GM12878 (cell line): ENCODE measurements around the gene IGF2R. TPM values are rescaled to one million over a fixed set of nuclear protein-coding genes. Genes with fewer than 3 reads are reported as not detected.

Source experiments
- ATAC-seq: fragments of 200-7000 bp; cut with Tn5 transposase; 3 replicates; pipeline ENCODE4 v1.9.1; 2020; ENCODE audit warnings: mild to moderate bottlenecking, moderate library complexity
- BruUV-seq: library from RNA; stranded (reverse); fragments of 400-500 nt; replicated peaks from 2 replicates; lab custom pipeline; 2021; lab: Mats Ljungman, UMichigan
- CTCF ChIA-PET: fragments of 300-600 bp; sonication (Branson Sonifier 250); formaldehyde crosslinking; extraction: SDS; loops from one replicate; lab custom pipeline; 2021; ENCODE audit warnings: inconsistent platforms; lab: Yijun Ruan, JAX
- POLR2A ChIA-PET: fragments of 350-600 bp; formaldehyde crosslinking; extraction: SDS; loops from one replicate; lab custom pipeline; 2021; ENCODE audit warnings: inconsistent platforms; lab: Charles Lee
- RAD21 ChIA-PET: fragments of 300-600 bp; sonication (Branson Sonifier 250); formaldehyde crosslinking; loops from one replicate; lab custom pipeline; 2023; ENCODE audit warnings: antibody characterized with exemption; ENCODE audit not compliant: unreplicated experiment; lab: Charles Lee
- SMC1A ChIA-PET: fragments of 300-600 bp; sonication (Branson Sonifier 250); formaldehyde crosslinking; loops from one replicate; lab custom pipeline; 2023; ENCODE audit not compliant: unreplicated experiment, uncharacterized antibody; lab: Charles Lee
- DNase-seq: peaks from one replicate; pipeline ENCODE4 v3.0.0-alpha.2; 2011; ENCODE audit warnings: low read depth, low spot score
- FAIRE-seq: peaks from 3 replicates; lab custom pipeline; 2011; peaks lifted over from hg19 to GRCh38; lab: Jason Lieb, UNC
- H2AFZ ChIP-seq: 2 replicates; pipeline ENCODE4 v1.6.0; 2011; ENCODE audit warnings: low read depth, low read length, control low read depth; ENCODE audit not compliant: control insufficient read depth
- H3K27ac ChIP-seq: 2 replicates; pipeline ENCODE4 v1.5.1; 2011; ENCODE audit warnings: control low read depth; ENCODE audit not compliant: control insufficient read depth, insufficient read depth
- H3K27me3 ChIP-seq, 2 experiments: replicated peaks in 1 of 2; 2 replicates each; pipeline versions ENCODE4 v1.6.0 to v1.6.1; 2011; ENCODE audit warnings: low read length in 1 of 2; ENCODE audit not compliant: control insufficient read depth in 2 of 2, insufficient read depth in 2 of 2
- H3K36me3 ChIP-seq, 2 experiments: 2 replicates each; pipeline ENCODE4 v1.5.1; 2011; ENCODE audit warnings: low read length in 1 of 2; ENCODE audit not compliant: control insufficient read depth in 2 of 2, insufficient read depth in 2 of 2
- H3K4me1 ChIP-seq: 2 replicates; pipeline ENCODE4 v1.6.1; 2011; ENCODE audit warnings: mild to moderate bottlenecking, low read length, moderate library complexity, mixed read lengths; ENCODE audit not compliant: control insufficient read depth, insufficient read depth
- H3K4me2 ChIP-seq: 2 replicates; pipeline ENCODE4 v1.6.0; 2011; ENCODE audit warnings: control low read depth; ENCODE audit not compliant: control insufficient read depth, insufficient read depth
- H3K4me3 ChIP-seq: fragments of 200-600 bp; sonication (generic); 2 replicates; pipeline ENCODE4 v1.5.1; 2016
- H3K79me2 ChIP-seq: 2 replicates; pipeline ENCODE4 v1.6.0; 2011; ENCODE audit warnings: low read length; ENCODE audit not compliant: control insufficient read depth, insufficient read depth
- H3K9ac ChIP-seq: 2 replicates; pipeline ENCODE4 v1.8.0; 2011; ENCODE audit warnings: low read length, control low read depth, mixed read lengths; ENCODE audit not compliant: control insufficient read depth, insufficient read depth
- H3K9me3 ChIP-seq: replicated peaks from 3 replicates; pipeline ENCODE4 v1.5.1; 2011; ENCODE audit warnings: mild to moderate bottlenecking, low read length; ENCODE audit not compliant: control insufficient read depth, insufficient read depth
- H4K20me1 ChIP-seq: 2 replicates; pipeline ENCODE4 v1.6.0; 2011; ENCODE audit not compliant: control insufficient read depth, insufficient read depth
- BACH1 ChIP-seq: fragments of 450-650 bp; IDR thresholded peaks from 2 replicates; pipeline ENCODE4 v1.6.1; 2017; ENCODE audit warnings: mild to moderate bottlenecking, borderline replicate concordance
- E2F8 ChIP-seq: fragments of 450-650 bp; IDR thresholded peaks from 2 replicates; pipeline ENCODE4 v1.6.1; 2018; ENCODE audit warnings: mild to moderate bottlenecking, low read depth, moderate library complexity; ENCODE audit not compliant: partially characterized antibody
- HCFC1 ChIP-seq: fragments of 150-350 bp; IDR thresholded peaks from 2 replicates; pipeline ENCODE4 v1.6.1; 2014; ENCODE audit warnings: low read length
- IKZF1 ChIP-seq: fragments of 450-650 bp; conservative IDR thresholded peaks from 2 replicates; pipeline ENCODE4 v1.6.1; 2017; ENCODE audit warnings: antibody characterized with exemption, mild to moderate bottlenecking
- KDM1A ChIP-seq: fragments of 200-600 bp; sonication (generic); IDR thresholded peaks from 2 replicates; pipeline ENCODE4 v1.6.1; 2016; ENCODE audit warnings: borderline replicate concordance
- NBN ChIP-seq: fragments of 450-650 bp; IDR thresholded peaks from 2 replicates; pipeline ENCODE4 v1.6.1; 2016
- RCOR1 ChIP-seq: conservative IDR thresholded peaks from 2 replicates; pipeline ENCODE4 v1.6.1; 2012; ENCODE audit warnings: low read depth, low read length, improper control_type of control experiment
- RFX5 ChIP-seq: IDR thresholded peaks from 2 replicates; pipeline ENCODE4 v1.6.1; 2011; ENCODE audit warnings: low read depth, low read length, improper control_type of control experiment
- TBL1XR1 ChIP-seq: IDR thresholded peaks from 2 replicates; pipeline ENCODE4 v1.6.1; 2012; ENCODE audit warnings: low read depth, low read length, improper control_type of control experiment
- USF2 ChIP-seq: IDR thresholded peaks from 2 replicates; pipeline ENCODE4 v1.6.1; 2011; ENCODE audit warnings: low read depth, low read length, improper control_type of control experiment, borderline replicate concordance
- ZBTB33 ChIP-seq: fragments of 450-650 bp; IDR thresholded peaks from 2 replicates; pipeline ENCODE4 v1.6.1; 2017; ENCODE audit warnings: mild to moderate bottlenecking
- WGBS: methylation state at CpG from one replicate; pipeline ENCODE4 v1.1.6; 2016; ENCODE audit warnings: low lambda C conversion rate; ENCODE audit not compliant: insufficient replicate concordance, insufficient coverage; ENCODE audit errors: missing lambda C conversion rate; 5-methylcytosine and 5-hydroxymethylcytosine counted together
- in situ Hi-C: fragments of 300-500 bp; cut with MboI; formaldehyde crosslinking; loops from 9 replicates; pipeline ENCODE4 v1.14.3; 2018; ENCODE audit warnings: mixed read lengths
- intact Hi-C: fragments of 100-400 bp; cut with micrococcal nuclease; formaldehyde crosslinking; loops from one replicate; pipeline ENCODE4 v1.14.2; 2022; ENCODE audit not compliant: unreplicated experiment
- polyA plus RNA-seq, 11 experiments: library from polyadenylated mRNA; depleted of rRNA in 4 of 11; unstranded in 6 of 11; stranded (reverse) in 5 of 11; fragments of >200 nt; fragmentation: Nextera tagmentation in 4 of 11; fragmentation: Illumina TruSeq in 1 of 11; extraction: Ambion mirVana in 4 of 11; extraction: Trizol in 1 of 11; gene quantifications; 1 replicate in 1 of 11; 2 replicates in 10 of 11; pipeline versions ENCODE4 v1.2.1 to v1.2.3, GENCODE V29; 2011 to 2016; ENCODE audit warnings: inconsistent platforms in 2 of 11, missing spikeins in 2 of 11, low read depth in 1 of 11
- total RNA-seq, 4 experiments: library from RNA; depleted of rRNA in 3 of 4; stranded (reverse); fragments of >200 nt in 3 of 4; fragmentation: Illumina TruSeq in 1 of 4; extraction: Trizol in 1 of 4; gene quantifications; 2 replicates each; pipeline versions ENCODE4 v1.2.1 to v1.2.3, GENCODE V29; 2013 to 2021
- TF ChIP-seq, protein P1 (sequence below): IDR thresholded peaks from 2 replicates; pipeline ENCODE4 v1.6.1; 2012; ENCODE audit warnings: low read depth, low read length, improper control_type of control experiment

Gene IGF2R
- total and polyA plus RNA-seq, 10 of the 15 experiments (the other 5 are each of a cell fraction or from before 2014, with no cell fraction given) = 1.00 to 40.1 (median 16.8) TPM

- TF ChIP-seq USF2 (no peak), BACH1 (no peak)
Observed at GRCh38 chr6:159995405-159995804, 26.5 kb downstream of the IGF2R start (continued).

- Histone ChIP-seq H3K4me1 (no peaks in the 10 kb centered on the region), H3K4me2 (no peak overlapping the region), H3K36me3 (peaks cover 3 to 14% of the 10 kb centered on the region in 2 experiments; a peak in 2 of 4 replicates), H4K20me1 (no peaks in the 10 kb centered on the region), H3K27me3 (no peaks in the 10 kb centered on the region), H3K4me3 (no peak overlapping the region)
- ChIA-PET POLR2A (interaction anchor here (1.1 kb wide), 1 partner anchor 17 kb away, joined by 3 read pairs; no protein-coding TSS in a partner anchor), CTCF (interaction anchor here (0.8 to 1.0 kb wide), 2 partner anchors 22 to 276 kb away, joined by 3 read pairs; no protein-coding TSS in a partner anchor), SMC1A (interaction anchor here (0.9 to 1.2 kb wide), 3 partner anchors 11 to 28 kb away, joined by 3 to 5 read pairs (median 4); no protein-coding TSS in a partner anchor), RAD21 (interaction anchor here (1.5 kb wide), 1 partner anchor 20 kb away, joined by 3 read pairs; no protein-coding TSS in a partner anchor)
- intact Hi-C loops = no loop called here
- in situ Hi-C loops = no loop called here
- FAIRE-seq = no peak
- BruUV-seq = no TSS peak
- WGBS = 98% methylated on average over 5 of the region's 5 CpGs
- TF ChIP-seq HCFC1 (no peak), NBN (no peak), ZBTB33 (no peak), TBL1XR1 (no peak), RFX5 (no peak), KDM1A (no peak), RCOR1 (no peak), E2F8 (no peak), IKZF1 (no peak)
- TF ChIP-seq, protein P1, sequence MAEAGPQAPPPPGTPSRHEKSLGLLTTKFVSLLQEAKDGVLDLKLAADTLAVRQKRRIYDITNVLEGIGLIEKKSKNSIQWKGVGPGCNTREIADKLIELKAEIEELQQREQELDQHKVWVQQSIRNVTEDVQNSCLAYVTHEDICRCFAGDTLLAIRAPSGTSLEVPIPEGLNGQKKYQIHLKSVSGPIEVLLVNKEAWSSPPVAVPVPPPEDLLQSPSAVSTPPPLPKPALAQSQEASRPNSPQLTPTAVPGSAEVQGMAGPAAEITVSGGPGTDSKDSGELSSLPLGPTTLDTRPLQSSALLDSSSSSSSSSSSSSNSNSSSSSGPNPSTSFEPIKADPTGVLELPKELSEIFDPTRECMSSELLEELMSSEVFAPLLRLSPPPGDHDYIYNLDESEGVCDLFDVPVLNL = no peak
- TF ChIP-seq, all 136 proteins: peak for 0
- no peak for ATAC-seq
- H3K9me3 ChIP-seq = peaks cover 6% of the 10 kb centered on the region
- DNase-seq = no peak
- H2AFZ ChIP-seq = no peak overlapping the region
- no peak overlapping the region for H3K27ac ChIP-seq
- H3K79me2 ChIP-seq = peaks cover 64% of the 10 kb centered on the region
- no peak overlapping the region for H3K9ac ChIP-seq
Observed at GRCh38 chr6:159996087-159996622, 27.3 kb downstream of the IGF2R start.
